Vagina (tissue), 2 donors: ENCODE results near the gene GRM3. TPM values are rescaled to one million over a fixed set of nuclear protein-coding genes. Genes with fewer than 3 reads are reported as not detected.

ENCODE experiments used
- DNase-seq, 2 donors: peaks; one replicate each; pipeline ENCODE4 v3.0.0-alpha.2; 2017; ENCODE audit errors: extremely low spot score in 2 of 2
- H3K27ac ChIP-seq: fragments of 200-600 bp; sonication (generic); one replicate; pipeline ENCODE4 v1.5.1; 2019
- H3K27me3 ChIP-seq: fragments of 200-600 bp; sonication (generic); one replicate; pipeline ENCODE4 v1.5.1; 2019
- H3K36me3 ChIP-seq, 2 donors: fragments of 200-600 bp; sonication (generic); one replicate each; pipeline ENCODE4 v1.5.1; 2017 to 2019
- H3K4me1 ChIP-seq: fragments of 200-600 bp; sonication (generic); one replicate; pipeline ENCODE4 v1.5.1; 2019
- H3K4me3 ChIP-seq, 2 donors: fragments of 200-600 bp; sonication (generic); 1 replicate in 1 of 2; 2 replicates in 1 of 2; pipeline ENCODE4 v1.5.1; 2016 to 2019
- H3K9me3 ChIP-seq: fragments of 200-600 bp; sonication (generic); one replicate; pipeline ENCODE4 v1.5.1; 2019
- CTCF ChIP-seq, 3 experiments: fragments of 450-650 bp in 2 of 3; fragments of 200-600 bp in 1 of 3; sonication (generic) in 1 of 3; IDR thresholded peaks; one replicate each; pipeline ENCODE4 v1.5.1; 2017 to 2019; ENCODE audit warnings: antibody characterized with exemption in 3 of 3, mild to moderate bottlenecking in 2 of 3, moderate library complexity in 2 of 3
- POLR2A ChIP-seq, 2 donors: fragments of 450-650 bp; IDR thresholded peaks; one replicate each; pipeline ENCODE4 v1.6.1; 2017; ENCODE audit warnings: antibody characterized with exemption in 2 of 2, mild to moderate bottlenecking in 2 of 2, moderate library complexity in 2 of 2
- POLR2AphosphoS5 ChIP-seq, 2 donors: sonication (generic); formaldehyde crosslinking; IDR thresholded peaks; one replicate each; pipeline ENCODE4 v1.9.0; 2017; ENCODE audit warnings: antibody characterized with exemption in 2 of 2, mild to moderate bottlenecking in 2 of 2, low read depth in 1 of 2; ENCODE audit not compliant: insufficient read depth in 1 of 2
- intact Hi-C: fragments of 100-400 bp; cut with DNase I; formaldehyde crosslinking; loops from one replicate; pipeline ENCODE4 v1.15.1; 2023
- total RNA-seq: library from RNA; depleted of rRNA; stranded (reverse); fragments of >200 nt; gene quantifications from one replicate; pipeline ENCODE4 v1.2.3, GENCODE V29; 2016

Gene GRM3
- total RNA-seq, 1 donor from 2014 or later: not detected

- no peak for DNase-seq
- Histone ChIP-seq H3K9me3 (no peaks in the 10 kb centered on the region), H3K4me3 (no peak overlapping the region), H3K27ac (no peak overlapping the region), H3K36me3 (no peaks in the 10 kb centered on the region), H3K4me1 (no peaks in the 10 kb centered on the region), H3K27me3 (no peaks in the 10 kb centered on the region)
- TF ChIP-seq POLR2AphosphoS5 (IDR thresholded peaks at IDR 0.05; ENCODE audit: insufficient read depth in 1 of 2, low read depth in 1 of 2): no peak
- TF ChIP-seq CTCF (IDR thresholded peaks at IDR 0.05): no peak
- TF ChIP-seq POLR2A (IDR thresholded peaks at IDR 0.05): no peak
- intact Hi-C loops: no loop called here
These were observed 171.1 kb downstream of the GRM3 start for GRCh38 chr7:86814661-86815379.

- Histone ChIP-seq H3K36me3 (no peaks in the 10 kb centered on the region), H3K4me1 (no peaks in the 10 kb centered on the region), H3K27me3 (no peaks in the 10 kb centered on the region), H3K9me3 (no peaks in the 10 kb centered on the region), H3K27ac (no peak overlapping the region), H3K4me3 (no peak overlapping the region)
- intact Hi-C loops: no loop called here
- TF ChIP-seq POLR2AphosphoS5 (IDR thresholded peaks at IDR 0.05; ENCODE audit: insufficient read depth in 1 of 2, low read depth in 1 of 2): no peak
- no peak for TF ChIP-seq POLR2A (IDR thresholded peaks at IDR 0.05)
- TF ChIP-seq CTCF (IDR thresholded peaks at IDR 0.05): no peak
- no peak for DNase-seq
These were observed 171.8 kb downstream of the GRM3 start for GRCh38 chr7:86815556-86815955.

GRCh38 chr7:86818903-86819302 is 175.2 kb downstream of the GRM3 start:
- no peak for TF ChIP-seq POLR2A (IDR thresholded peaks at IDR 0.05)
- TF ChIP-seq CTCF (IDR thresholded peaks at IDR 0.05): no peak
- TF ChIP-seq POLR2AphosphoS5 (IDR thresholded peaks at IDR 0.05; ENCODE audit: insufficient read depth in 1 of 2, low read depth in 1 of 2): no peak
- H3K27ac ChIP-seq: no peak overlapping the region
- intact Hi-C loops: no loop called here
- H3K27me3 ChIP-seq: no peaks in the 10 kb centered on the region
- DNase-seq: no peak
- H3K36me3 ChIP-seq: no peaks in the 10 kb centered on the region
- no peak overlapping the region for H3K4me3 ChIP-seq
- H3K9me3 ChIP-seq: no peaks in the 10 kb centered on the region
- H3K4me1 ChIP-seq: no peaks in the 10 kb centered on the region

GRCh38 chr7:86823769-86824168 is 180.1 kb downstream of the GRM3 start:
- Histone ChIP-seq H3K4me3 (no peak overlapping the region), H3K36me3 (no peaks in the 10 kb centered on the region), H3K27ac (no peak overlapping the region), H3K27me3 (no peaks in the 10 kb centered on the region), H3K9me3 (no peaks in the 10 kb centered on the region), H3K4me1 (no peaks in the 10 kb centered on the region)
- no peak for TF ChIP-seq POLR2A (IDR thresholded peaks at IDR 0.05)
- no peak for TF ChIP-seq CTCF (IDR thresholded peaks at IDR 0.05)
- TF ChIP-seq POLR2AphosphoS5 (IDR thresholded peaks at IDR 0.05; ENCODE audit: insufficient read depth in 1 of 2, low read depth in 1 of 2): no peak
- intact Hi-C loops: no loop called here
- DNase-seq: no peak

DNA sequence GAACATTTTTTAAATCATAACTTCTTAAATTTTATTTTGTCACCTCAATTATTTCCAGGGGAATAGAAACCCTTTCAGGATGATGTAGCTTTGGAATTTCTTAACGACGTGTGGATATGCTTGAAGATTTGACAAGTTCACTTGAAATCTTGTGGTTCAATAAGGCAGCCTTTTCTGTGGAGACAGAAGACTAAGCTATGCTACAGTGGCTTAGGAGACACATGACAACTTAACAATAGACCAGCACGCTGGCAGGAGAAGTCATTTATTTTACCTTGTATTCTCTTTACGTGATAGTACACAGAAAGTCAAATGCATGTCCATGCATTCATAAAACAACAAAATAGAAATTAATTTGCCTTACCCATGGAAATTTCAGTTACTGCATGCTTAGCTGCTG is 181.6 kb downstream of the GRM3 start:
- intact Hi-C loops: no loop called here
- Histone ChIP-seq H3K27ac (no peak overlapping the region), H3K36me3 (no peaks in the 10 kb centered on the region), H3K4me1 (no peaks in the 10 kb centered on the region), H3K27me3 (no peaks in the 10 kb centered on the region), H3K4me3 (no peak overlapping the region), H3K9me3 (no peaks in the 10 kb centered on the region)
- no peak for DNase-seq
- no peak for TF ChIP-seq POLR2AphosphoS5 (IDR thresholded peaks at IDR 0.05; ENCODE audit: insufficient read depth in 1 of 2, low read depth in 1 of 2)
- no peak for TF ChIP-seq POLR2A (IDR thresholded peaks at IDR 0.05)
- TF ChIP-seq CTCF (IDR thresholded peaks at IDR 0.05): no peak
